NCI-H1694 (cell line): ENCODE results near the gene PXYLP1.
A peak's percentile ranks its signal among the peaks of the same experiment; 100 is the strongest.

Source experiments
- DNase-seq: peaks from one replicate; lab custom pipeline; 2025; lab: John Stamatoyannopoulos, UW

PXYLP1 gene

DNA sequence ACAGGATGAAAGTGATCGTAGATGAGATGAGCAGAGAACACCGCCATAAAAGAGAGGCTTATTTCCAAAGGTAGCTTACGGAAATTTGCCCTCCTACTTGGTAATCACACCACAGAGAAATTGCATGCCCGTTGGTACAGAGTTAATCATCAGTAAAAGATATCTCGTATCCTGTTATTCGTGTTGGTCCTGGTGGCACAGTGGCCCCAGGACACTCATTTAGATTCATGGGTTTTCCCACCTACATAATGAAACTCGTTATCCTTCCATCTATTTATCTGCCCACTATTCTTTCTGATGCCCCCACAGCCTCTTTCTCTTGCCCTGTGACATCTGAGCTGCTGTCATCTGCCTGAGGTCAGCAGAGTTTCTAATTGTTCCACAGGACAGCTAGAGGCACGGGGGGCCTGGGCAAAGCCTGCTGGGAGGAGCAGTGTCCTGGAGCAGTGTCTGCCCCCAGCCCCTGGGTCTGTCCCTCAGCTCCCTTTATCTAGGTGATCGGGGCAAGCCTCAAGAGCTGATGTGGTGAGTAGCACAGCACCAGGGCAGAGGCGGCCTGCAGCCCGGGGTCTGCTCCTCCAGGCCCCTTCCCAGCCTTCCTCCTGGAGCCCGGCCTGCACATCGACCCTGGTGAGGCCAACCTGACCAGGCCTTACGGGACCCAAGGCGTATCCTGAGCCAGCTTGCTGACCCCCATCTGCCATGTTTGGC, 42.2 kb downstream of the PXYLP1 start:
- no peak for DNase-seq

- no peak for DNase-seq
These were observed 42.9 kb downstream of the PXYLP1 start for GRCh38 chr3:141274411-141275031.

GRCh38 chr3:141275032-141275422, 43.4 kb downstream of the PXYLP1 start:
- no peak for DNase-seq

GRCh38 chr3:141275511-141275910, 43.9 kb downstream of the PXYLP1 start:
- no peak for DNase-seq

GRCh38 chr3:141275973-141276372, 44.3 kb downstream of the PXYLP1 start:
- DNase-seq = no peak

DNA sequence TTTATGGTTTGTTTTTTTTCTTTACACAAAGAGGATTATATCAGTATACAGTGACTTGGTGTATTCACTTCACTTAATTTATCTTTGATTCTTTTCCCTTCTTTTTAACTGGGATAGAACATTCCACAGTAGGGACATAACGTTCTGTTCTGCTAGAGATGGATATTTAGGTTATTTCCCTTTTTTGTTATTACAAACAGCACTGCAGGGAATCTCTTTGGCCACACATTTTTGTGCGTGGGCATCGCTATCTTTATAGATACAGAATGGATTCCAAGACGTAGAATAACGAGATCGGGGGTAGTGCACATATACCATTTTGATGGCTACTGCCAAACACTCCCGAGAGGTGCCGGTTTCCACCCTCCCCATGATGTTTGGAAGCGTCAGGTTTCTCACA, 44.8 kb downstream of the PXYLP1 start:
- no peak for DNase-seq

DNA sequence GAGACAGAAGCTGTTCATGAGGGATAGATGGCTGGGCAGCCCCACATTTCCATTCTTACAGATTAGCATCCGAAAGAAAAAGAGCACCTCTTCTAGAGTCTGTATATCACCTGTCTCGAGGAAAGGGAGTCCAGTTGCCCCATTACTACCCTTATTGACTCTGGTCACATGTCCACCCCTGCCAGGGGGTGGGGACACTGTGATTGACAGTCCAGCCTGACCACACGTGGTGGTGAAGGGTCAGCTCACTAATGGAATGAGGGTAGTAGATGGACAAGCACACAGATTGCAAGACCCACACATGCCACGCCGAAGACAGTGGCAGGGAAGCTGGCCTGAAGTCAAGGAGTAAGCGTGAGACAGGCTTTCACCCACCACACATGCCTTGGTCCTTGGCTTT, 45.8 kb downstream of the PXYLP1 start:
- no peak for DNase-seq

DNA sequence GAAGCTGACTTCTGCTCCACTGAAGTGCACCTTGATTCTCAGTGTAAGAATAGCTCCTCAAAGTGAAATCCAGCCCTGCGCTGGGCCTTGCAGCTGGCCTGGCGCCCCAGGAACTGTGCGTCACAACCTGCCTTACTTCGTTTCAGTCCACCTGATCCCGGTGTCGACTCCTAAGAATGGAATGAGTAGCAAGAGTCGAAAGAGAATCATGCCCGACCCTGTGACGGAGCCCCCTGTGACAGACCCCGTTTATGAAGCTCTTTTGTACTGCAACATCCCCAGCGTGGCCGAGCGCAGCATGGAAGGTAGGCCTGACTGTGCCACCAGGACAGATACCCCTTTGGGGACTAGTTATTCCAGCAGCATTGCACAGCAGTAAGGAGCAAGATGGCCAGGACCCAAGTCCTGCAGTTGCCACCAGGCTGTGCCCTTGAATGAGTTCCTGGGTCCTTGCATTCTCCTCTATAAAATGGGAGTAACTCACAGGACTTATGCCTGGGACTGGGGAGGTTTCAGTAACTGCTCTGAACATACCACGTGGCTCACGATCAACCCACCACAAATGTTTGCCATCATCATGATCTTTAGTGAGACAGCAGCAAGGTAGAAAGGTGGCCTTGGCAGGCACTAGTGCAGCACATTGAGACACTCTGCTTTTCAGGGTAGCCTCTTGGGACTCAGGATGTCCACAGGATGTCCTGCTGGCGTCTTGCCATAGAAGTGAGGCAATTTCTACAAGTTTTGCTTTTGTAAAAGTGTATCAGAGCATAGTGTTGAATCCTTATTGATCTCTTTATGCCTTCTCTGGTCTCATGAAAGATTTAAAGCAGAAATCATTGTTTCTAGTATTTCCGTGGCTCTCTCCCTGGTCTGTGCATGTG, 46.8 kb downstream of the PXYLP1 start:
- DNase-seq = no peak

GRCh38 chr3:141279077-141279967, 47.7 kb downstream of the PXYLP1 start:
- DNase-seq = peak; percentile 51

GRCh38 chr3:141280086-141280485, 48.5 kb downstream of the PXYLP1 start:
- no peak for DNase-seq

- DNase-seq = no peak
These were observed 49.1 kb downstream of the PXYLP1 start for GRCh38 chr3:141280690-141281089.

DNA sequence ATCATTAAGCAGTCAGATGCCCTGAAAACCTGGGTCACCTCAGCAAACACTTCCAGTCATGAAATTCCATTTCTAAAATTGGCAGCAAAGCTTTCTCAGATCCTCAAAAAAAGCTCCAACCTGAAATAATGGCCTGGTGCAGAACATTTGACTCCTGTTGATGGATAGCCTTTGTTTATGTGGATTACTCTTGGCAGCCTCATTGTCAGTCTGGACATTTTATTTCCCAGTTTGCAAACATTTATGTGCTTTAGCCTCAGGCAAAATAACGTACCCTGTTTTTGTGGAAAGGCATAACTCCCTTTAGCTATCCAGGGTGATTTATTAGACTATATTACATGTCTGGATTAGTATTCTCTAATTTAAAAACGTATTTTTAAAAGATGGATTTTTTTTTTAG, 53.9 kb downstream of the PXYLP1 start:
- DNase-seq = no peak

DNA sequence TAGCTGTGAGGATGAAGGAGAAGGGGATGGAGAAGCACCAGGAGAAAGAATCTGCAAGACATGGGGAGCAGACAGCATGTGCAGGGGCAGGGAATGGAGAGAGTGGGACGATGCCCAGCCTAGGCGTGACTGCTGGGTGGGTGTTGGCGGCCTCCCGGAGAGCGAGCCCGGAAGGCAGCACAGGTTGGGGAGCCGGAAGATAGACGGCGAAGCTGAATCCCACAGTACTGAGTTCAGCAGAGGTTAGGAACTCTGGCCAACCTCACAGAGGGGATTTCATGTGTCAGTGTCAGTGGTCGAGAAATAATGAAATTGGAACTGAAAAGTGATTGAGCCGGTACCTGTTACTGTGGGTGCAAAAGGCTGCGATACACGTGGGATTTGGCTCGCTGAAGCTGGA, 55.2 kb downstream of the PXYLP1 start:
- DNase-seq = no peak

DNA sequence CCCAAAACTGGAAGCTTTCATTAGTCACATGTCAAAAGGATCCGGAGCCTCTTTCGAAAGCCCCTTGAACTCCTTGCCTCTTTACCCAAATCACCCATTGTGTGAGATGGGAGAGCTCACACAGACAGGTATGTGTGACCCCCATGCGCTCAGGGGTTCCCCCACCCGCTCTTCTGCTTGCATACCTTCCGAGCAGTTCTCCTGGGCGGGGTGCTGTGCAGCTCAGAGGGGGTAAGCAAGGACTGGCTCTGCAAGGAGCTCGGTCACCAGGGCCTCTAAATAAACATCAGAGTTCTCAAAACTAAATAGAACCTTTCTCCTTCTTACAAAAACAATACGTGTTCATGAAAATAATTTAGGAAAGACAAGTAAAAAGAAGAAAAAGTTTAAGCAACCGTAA, 55.7 kb downstream of the PXYLP1 start:
- no peak for DNase-seq

GRCh38 chr3:141288336-141288990, 56.8 kb downstream of the PXYLP1 start:
- no peak for DNase-seq

GRCh38 chr3:141289228-141289772, 57.7 kb downstream of the PXYLP1 start:
- no peak for DNase-seq

- no peak for DNase-seq
These were observed 60.1 kb downstream of the PXYLP1 start for GRCh38 chr3:141291559-141292355.

- DNase-seq = no peak
These were observed 60.9 kb downstream of the PXYLP1 start for GRCh38 chr3:141292356-141293058.

- no peak for DNase-seq
These were observed 62.7 kb downstream of the PXYLP1 start for GRCh38 chr3:141294301-141294700.

DNA sequence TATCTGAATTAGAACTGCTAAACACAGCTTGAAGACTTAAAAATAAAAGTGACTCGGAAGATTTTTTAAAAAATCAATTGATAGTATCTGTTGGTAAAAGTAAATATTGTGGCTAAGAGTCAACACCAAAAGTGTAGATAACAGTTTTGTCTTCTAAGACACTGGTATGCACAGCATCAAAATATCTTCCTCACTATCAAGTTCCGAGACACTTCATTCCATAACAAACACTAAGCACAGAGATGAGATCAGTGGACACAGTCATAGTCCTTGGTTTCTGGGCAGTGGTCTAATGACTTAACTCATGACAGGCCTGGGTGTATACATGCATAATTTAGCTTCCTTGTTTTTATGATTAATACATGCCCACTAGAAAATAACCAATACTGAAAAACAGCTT, 63.2 kb downstream of the PXYLP1 start:
- no peak for DNase-seq
